COLO668 (cell line): ENCODE measurements around the gene TFF1.

Experiments
- DNase-seq: peaks from one replicate; lab custom pipeline; 2025; ENCODE audit not compliant: unreplicated experiment; lab: John Stamatoyannopoulos, UW

TFF1 gene

DNA sequence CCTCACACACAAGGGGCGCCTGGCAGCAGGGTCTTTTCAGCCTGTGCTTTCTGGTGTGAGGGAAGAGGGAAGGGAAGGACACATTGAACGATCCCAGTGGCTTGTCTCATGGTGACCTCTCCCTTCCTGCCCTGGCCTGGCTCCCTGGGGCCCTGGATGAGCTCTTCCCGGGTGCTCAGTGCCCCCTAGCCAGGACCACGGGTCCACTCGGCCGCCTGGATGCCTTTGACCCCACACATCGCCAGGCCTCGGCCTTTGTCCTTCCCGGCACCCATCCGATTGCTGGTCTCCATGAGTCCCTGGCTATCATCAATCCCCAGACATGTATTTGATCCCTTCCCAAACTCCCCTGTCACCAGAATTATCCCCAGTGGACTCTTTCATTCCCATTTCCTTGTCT lies 45.1 kb downstream of the TFF1 start:
- DNase-seq = no peak

DNA sequence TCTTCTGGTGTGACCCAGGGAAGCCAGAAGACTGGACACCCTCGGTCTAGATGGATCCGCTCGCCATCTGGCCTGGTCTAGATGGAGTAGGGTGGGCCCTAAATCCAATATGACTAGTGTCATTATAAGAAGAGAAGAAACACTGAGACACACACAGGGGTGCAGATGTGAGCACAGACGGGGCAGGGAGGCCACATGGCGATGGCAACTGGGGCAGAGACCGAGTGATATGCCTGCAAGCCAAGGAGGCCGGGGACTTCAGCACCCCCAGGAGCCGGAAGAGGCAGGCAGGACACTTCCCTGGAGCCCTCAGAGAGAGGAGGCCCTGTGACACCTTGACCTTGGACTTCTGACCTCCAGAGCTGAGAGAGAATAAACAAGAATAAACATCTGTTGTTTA lies 45.5 kb downstream of the TFF1 start:
- no peak for DNase-seq

DNA sequence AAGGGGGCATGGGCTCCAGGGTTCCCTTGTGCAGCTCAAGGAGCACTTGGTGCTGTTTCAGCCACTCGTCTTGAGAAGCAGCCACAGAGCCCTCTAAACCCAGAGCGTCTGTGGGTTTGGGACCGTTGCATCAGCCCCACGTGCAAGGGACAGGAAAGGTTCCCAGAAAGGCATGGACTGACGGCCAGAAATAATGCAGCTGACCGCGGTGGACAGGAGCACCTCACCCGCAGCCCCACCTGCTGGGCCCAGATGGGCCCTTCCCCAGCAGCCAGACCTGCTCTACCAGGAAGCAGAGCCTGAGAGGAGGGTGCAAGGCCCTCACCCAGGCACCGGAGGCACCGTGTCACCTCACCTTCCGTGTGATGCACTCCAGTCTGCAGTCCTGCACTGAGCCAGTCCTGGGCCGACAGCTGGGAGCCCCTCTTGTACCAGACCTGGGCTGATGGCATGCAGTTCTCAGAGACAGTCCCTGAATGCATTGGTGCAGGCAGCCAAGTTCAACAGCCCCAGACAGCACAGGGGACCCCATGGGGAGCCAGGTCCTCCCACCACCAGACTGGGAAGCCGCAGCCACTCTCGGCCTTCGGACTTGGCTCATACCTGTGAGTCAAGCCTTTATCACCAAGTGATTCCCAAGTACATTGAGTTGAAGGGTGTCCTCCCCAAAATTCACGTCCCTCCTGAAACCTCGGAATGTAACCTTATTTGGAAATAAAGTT lies 46.3 kb downstream of the TFF1 start:
- DNase-seq = peak; percentile 47

DNA sequence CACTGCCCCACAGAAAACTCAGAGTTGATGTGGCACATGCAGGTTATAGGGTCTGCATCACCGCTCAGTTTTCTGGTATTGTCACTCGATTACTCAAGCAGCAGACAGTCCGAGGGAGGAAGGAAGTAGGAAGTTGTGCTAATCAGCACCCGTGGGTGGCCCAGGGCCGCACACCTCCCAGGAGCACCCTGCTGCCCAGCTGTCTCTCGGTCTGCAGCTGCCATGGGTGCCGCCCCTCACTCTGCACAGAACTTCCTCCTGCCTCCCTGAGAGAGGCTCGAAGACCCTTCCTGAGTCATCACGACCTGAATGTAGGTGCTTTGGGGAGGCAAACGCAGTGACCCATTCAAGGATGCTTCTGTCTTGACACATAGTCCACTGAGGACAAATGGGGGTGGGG lies 47.0 kb downstream of the TFF1 start:
- DNase-seq = no peak

DNA sequence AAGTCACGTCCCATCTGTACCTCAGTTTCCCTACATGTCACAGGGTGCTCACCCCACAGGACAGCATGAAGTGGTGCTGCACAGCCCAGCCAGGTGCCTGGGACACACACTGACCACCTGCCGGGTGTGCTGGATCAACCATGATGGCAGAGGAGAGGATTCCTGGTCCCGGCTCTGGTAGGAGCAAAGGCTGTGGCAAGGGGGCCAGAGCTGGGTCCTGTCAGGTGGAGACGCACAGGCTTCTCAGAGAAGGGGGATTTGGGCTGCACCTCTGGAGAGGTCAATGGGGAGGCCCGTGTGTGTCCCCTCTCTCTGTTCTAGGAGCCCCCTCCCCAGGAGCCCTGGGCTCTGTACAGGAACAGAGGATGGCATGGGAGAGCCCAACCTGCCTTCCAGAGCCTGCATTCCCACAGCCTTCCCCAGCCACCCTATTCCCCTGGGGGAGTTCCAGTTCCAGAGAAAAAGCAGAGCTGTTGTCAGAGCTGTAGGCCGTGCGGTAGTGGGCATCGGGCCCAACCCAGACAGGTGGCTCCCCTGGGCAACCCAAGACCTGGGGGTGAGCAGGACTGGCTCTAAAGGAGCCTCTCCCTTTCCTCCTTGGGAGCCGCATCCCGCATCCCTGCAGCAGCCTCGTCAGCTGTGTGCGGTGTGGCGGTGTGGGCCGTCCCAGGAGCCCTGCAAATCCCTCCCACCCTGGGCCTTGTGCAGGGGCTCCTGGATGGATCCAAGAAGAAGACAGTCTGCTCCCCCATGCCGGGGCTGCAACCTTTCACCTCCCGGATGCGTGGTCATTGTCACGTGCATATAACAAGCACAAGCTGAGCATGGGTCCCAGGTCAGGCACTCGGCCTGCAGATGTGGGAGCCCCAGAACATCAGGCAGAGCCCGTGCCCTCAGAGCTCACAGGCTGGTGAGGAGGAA lies 48.2 kb downstream of the TFF1 start:
- peak; percentile 62 for DNase-seq

DNA sequence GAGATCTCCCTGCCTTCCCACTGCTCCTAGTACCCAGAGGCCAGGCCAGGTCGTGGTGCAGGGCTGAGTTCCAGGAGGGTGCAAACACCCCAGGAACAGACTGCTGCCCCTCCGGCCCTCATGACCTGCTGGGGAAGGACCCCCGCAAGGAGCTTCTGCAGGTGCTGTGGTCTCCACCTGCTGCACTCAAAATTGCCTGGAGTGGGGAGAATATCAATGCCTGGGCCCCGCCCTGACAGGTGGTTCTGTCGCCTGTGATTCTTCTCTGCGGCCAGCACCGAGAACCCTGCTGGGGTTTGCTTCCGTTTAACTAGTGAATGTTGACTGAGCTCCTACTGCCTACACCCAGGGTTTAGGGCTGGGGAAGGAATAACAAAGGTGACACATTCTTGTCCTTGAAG lies 49.0 kb downstream of the TFF1 start:
- peak; percentile 90 for DNase-seq

DNA sequence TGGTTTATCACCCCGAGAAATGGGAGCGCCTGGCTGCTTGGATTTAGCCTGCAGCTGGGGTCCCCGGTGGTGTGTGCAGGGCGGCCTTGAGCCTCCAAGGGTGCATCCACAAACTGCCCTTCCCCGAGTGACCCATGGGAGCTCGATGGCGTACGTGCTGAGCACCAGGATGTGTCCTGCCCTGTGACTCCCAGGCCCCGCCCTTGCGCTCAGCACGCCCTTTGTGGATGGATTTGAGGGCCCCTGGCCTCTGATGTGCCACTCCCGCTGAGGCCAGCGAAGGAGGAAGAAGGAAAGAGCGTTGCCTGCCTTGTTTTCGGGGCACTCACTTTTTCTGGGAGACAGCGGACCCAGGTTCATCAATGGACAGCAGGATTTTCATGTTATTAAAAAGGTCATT lies 49.4 kb downstream of the TFF1 start:
- peak; percentile 92 for DNase-seq

DNA sequence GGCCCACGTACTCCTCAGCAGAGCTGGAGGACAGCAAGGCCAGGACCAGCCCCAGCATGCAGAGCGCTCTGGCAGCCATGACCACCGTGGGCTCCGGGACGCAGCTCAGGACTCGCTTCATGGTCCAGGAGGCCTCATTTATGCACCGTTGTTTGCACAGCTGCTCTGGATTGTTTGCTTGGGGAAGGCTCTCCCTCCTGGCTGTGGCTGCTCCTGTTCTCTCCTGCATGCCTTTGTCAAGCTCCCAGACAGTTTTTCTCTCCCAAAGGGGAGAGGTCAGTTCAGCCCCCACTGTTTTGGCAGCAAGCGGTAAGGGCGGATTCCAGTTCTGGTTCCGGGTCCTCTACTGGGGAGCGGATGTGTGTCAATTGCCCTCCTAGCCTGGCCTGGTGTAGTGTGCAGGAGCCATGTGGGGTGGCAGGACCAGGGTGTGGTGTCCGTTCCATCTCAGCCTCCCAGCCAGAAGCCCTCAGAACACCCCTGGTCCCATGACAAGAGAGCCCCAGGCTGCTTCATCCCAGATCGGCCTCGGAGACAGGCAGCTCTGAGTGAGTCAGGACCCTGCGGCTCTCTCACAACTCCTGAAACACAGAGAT lies 50.9 kb downstream of the TFF1 start, which contains the start of gene TFF3:
Gene TFF3, minus strand, starts transcription at position 114 of the 596 bp plus-strand sequence. Its CDS starts 35 bp downstream, at position 79.
- DNase-seq = peak; percentile 97

DNA sequence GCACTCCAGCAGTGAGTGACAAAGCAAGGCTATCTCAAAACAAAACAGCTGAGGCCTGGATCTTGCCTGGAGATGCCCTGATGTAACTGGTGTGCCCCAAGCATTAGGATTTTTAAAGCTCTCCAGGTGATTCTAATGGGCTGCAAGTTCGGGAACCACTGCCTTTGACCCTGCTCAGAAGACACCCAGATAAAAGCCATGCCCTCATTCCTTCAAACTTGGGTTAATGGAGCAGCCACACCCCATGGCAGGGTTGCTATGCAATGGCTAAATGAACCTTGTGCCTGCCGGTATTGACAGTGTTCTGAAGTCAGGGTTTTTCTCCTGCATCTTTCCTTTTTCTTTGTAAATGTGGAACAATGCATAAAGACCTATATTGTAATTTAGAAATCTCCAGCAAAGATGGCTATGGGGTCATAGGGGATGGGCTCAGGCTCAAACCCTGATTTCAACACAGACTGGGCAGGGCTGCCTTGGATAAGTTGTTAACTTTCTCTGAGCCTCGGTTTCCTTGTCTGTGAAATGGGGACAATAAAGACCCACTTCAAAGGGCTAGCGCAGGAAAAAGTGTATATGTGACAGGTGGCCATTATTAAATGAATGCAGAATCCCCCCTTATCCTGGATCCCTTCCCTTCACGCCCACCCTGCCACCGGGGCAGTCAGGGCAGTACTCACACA lies 51.6 kb downstream of the TFF1 start:
- no peak for DNase-seq

DNA sequence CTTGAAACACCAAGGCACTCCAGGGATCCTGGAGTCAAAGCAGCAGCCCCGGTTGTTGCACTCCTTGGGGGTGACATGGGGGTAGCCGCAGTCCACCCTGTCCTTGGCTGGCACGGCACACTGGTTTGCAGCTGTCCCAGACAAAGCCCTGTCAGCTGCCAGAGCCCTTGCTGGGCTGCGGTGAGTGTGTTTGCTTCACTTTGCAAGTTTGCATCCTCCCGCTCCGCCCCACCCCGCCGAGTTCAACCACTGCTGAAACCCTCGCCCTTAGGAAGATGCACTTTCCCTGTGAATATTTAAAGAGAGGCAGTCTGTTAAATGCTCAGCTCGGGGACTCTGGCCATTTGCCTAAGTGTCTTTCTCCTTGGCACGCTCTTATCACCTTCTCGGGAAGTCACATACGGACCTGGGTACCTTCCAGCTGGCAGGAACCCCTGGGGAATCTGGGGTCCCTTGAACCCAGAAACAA lies 52.8 kb downstream of the TFF1 start:
- DNase-seq = peak; percentile 85

DNA sequence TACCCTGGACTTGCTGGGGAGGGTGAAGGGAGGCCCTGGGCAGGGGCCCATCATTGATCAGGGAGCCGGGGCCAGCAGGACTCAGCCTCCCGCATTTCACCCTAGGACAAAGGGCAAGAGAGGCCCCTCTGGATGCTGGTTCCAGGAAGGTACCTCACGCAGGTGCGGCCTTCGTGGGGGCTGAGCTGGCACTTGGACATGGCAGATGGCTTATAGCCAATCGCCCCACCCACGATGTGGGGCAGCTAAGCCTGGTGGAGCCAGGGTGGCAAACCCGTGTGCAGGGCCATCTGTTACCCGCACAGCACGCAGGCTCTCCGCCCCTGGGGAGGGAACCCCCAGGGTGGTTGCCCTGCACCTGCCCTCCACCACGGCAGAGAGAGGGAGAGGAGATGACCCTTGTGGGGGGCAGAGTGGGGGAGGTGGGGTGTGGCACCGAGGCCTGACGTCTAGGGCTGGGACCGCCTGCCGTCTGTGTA lies 53.7 kb downstream of the TFF1 start:
- DNase-seq = peak; percentile 82
